ENCODE data around the gene TM6SF1.

DNA sequence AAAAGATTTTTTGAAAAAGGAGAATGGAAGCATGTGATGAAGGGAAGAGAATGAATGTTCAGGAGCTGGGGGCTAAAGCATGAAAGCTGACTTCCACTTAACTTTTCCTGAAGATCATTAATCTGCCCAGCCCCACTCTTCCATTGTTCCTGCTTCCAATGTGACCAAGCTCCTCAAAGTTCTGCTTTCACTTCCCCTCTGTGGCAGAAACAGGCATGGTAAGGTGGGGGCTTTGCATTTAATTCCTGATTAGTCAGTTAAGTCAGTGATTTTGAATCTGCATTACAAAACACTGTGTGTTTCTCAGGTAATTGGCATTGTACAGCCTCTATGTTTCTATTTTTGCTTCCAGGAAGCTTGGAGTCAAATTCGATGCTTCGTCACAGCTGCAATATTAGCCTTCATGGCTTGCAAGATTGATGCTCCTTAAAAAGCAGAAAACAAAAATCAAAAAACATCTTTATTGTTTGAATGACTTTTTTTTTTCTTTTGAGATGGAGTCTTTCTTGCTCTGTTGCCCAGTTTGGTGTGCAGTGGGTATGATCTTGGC is 7.3 kb upstream of the TM6SF1 start:
- TF ChIP-seq, protein P1, sequence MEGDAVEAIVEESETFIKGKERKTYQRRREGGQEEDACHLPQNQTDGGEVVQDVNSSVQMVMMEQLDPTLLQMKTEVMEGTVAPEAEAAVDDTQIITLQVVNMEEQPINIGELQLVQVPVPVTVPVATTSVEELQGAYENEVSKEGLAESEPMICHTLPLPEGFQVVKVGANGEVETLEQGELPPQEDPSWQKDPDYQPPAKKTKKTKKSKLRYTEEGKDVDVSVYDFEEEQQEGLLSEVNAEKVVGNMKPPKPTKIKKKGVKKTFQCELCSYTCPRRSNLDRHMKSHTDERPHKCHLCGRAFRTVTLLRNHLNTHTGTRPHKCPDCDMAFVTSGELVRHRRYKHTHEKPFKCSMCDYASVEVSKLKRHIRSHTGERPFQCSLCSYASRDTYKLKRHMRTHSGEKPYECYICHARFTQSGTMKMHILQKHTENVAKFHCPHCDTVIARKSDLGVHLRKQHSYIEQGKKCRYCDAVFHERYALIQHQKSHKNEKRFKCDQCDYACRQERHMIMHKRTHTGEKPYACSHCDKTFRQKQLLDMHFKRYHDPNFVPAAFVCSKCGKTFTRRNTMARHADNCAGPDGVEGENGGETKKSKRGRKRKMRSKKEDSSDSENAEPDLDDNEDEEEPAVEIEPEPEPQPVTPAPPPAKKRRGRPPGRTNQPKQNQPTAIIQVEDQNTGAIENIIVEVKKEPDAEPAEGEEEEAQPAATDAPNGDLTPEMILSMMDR (IDR thresholded peaks at IDR 0.05; ENCODE audit: low read depth, low read length): no peak
- no peak for TF ChIP-seq POLR2A (IDR thresholded peaks at IDR 0.05; ENCODE audit: extremely low read depth, insufficient read length)
- TF ChIP-seq, protein P2, sequence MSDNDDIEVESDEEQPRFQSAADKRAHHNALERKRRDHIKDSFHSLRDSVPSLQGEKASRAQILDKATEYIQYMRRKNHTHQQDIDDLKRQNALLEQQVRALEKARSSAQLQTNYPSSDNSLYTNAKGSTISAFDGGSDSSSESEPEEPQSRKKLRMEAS (IDR thresholded peaks at IDR 0.05; ENCODE audit: low read depth, low read length): no peak
